HEK293 (cell line): Measurements from ENCODE around the gene PPP4C.
A peak's percentile ranks its signal among the peaks of the same experiment; 100 is the strongest.

Experiments used
- CTCF ChIA-PET: fragments of 350-600 bp; formaldehyde crosslinking; extraction: SDS; loops from one replicate; lab custom pipeline; 2021; ENCODE audit warnings: antibody characterized with exemption; lab: Yijun Ruan, JAX
- POLR2A ChIA-PET: fragments of 300-600 bp; formaldehyde crosslinking; extraction: SDS; loops from one replicate; lab custom pipeline; 2020; ENCODE audit warnings: antibody characterized with exemption, inconsistent platforms; lab: Yijun Ruan, JAX
- H3K27ac ChIP-seq: fragments of 200-500 bp; sonication (Bioruptor generic); 2 replicates; pipeline ENCODE4 v1.5.1; 2014; ENCODE audit warnings: low read depth, low read length, control low read depth, inconsistent platforms; ENCODE audit errors: extremely low read depth
- H3K36me3 ChIP-seq, 2 experiments: fragments of 200-500 bp in 1 of 2; sonication (Bioruptor generic) in 1 of 2; 1 replicate in 1 of 2; 2 replicates in 1 of 2; pipeline ENCODE4 v1.5.1; 2014 to 2017; ENCODE audit warnings: inconsistent platforms in 2 of 2, low read length in 2 of 2; ENCODE audit not compliant: control insufficient read depth in 2 of 2, insufficient read depth in 1 of 2
- H3K4me1 ChIP-seq: fragments of 200-500 bp; sonication (Bioruptor generic); 2 replicates; pipeline ENCODE4 v1.5.1; 2014; ENCODE audit warnings: mild to moderate bottlenecking, low read length, inconsistent platforms; ENCODE audit not compliant: control insufficient read depth, insufficient read depth
- H3K4me3 ChIP-seq: 2 replicates; pipeline ENCODE4 v1.5.1; 2011; ENCODE audit warnings: low read depth, mild to moderate bottlenecking, control low read depth, low read length, moderate library complexity
- H3K9me3 ChIP-seq: fragments of 200-500 bp; sonication (Bioruptor generic); 2 replicates; pipeline ENCODE4 v1.5.1; 2014; ENCODE audit warnings: low read depth, low read length, inconsistent platforms; ENCODE audit not compliant: control insufficient read depth, insufficient read depth
- GLI2 ChIP-seq: fragments of 450-650 bp; formaldehyde crosslinking; IDR thresholded peaks from 2 replicates; pipeline ENCODE4; 2017; ENCODE audit warnings: missing biosample characterization, missing genetic modification characterization, low read depth, borderline replicate concordance
- MZF1 ChIP-seq: fragments of 450-650 bp; formaldehyde crosslinking; IDR thresholded peaks from 2 replicates; pipeline ENCODE4 v1.5.1; 2017; ENCODE audit warnings: missing biosample characterization, missing genetic modification characterization, borderline replicate concordance
- PRDM10 ChIP-seq: fragments of 450-650 bp; formaldehyde crosslinking; IDR thresholded peaks from 2 replicates; pipeline ENCODE4 v1.5.1; 2016; ENCODE audit warnings: missing biosample characterization, missing genetic modification characterization
- SP3 ChIP-seq: fragments of 450-650 bp; formaldehyde crosslinking; IDR thresholded peaks from 2 replicates; pipeline ENCODE4 v1.5.1; 2016; ENCODE audit warnings: missing biosample characterization, missing genetic modification characterization
- ZBTB11 ChIP-seq: fragments of 450-650 bp; formaldehyde crosslinking; conservative IDR thresholded peaks from 2 replicates; pipeline ENCODE4 v1.5.1; 2016; ENCODE audit warnings: low read depth, missing biosample characterization, missing genetic modification characterization
- ZBTB26 ChIP-seq: fragments of 450-650 bp; formaldehyde crosslinking; optimal IDR thresholded peaks from 2 replicates; pipeline ENCODE3; 2016; ENCODE audit warnings: missing biosample characterization, mild to moderate bottlenecking, missing genetic modification characterization
- ZBTB49 ChIP-seq: fragments of 450-650 bp; formaldehyde crosslinking; IDR thresholded peaks from 2 replicates; pipeline ENCODE4 v1.5.1; 2016; ENCODE audit warnings: missing biosample characterization, missing genetic modification characterization, low read depth
- ZNF10 ChIP-seq: fragments of 450-650 bp; formaldehyde crosslinking; IDR thresholded peaks from 2 replicates; pipeline ENCODE4 v1.5.1; 2017; ENCODE audit warnings: missing biosample characterization, missing genetic modification characterization
- ZNF114 ChIP-seq: fragments of 450-650 bp; formaldehyde crosslinking; IDR thresholded peaks from 2 replicates; pipeline ENCODE4 v1.5.0; 2017; ENCODE audit warnings: missing biosample characterization, missing genetic modification characterization
- ZNF132 ChIP-seq: fragments of 450-650 bp; formaldehyde crosslinking; IDR thresholded peaks from 2 replicates; pipeline ENCODE4 v1.5.1; 2017; ENCODE audit warnings: missing biosample characterization, missing genetic modification characterization, borderline replicate concordance
- ZNF184 ChIP-seq: fragments of 450-650 bp; IDR thresholded peaks from 2 replicates; pipeline ENCODE4 v1.5.1; 2018; ENCODE audit warnings: missing biosample characterization, mild to moderate bottlenecking, missing genetic modification characterization
- ZNF214 ChIP-seq: fragments of 450-650 bp; formaldehyde crosslinking; IDR thresholded peaks from 2 replicates; pipeline ENCODE4 v1.5.1; 2017; ENCODE audit warnings: missing biosample characterization, mild to moderate bottlenecking, missing genetic modification characterization, borderline replicate concordance
- ZNF221 ChIP-seq: fragments of 450-650 bp; formaldehyde crosslinking; IDR thresholded peaks from 2 replicates; pipeline ENCODE4 v1.5.1; 2017; ENCODE audit warnings: missing biosample characterization, missing genetic modification characterization, borderline replicate concordance
- ZNF513 ChIP-seq: fragments of 450-650 bp; IDR thresholded peaks from 2 replicates; pipeline ENCODE4 v1.5.1; 2018; ENCODE audit warnings: missing biosample characterization, missing genetic modification characterization
- ZNF549 ChIP-seq: fragments of 450-650 bp; IDR thresholded peaks from 2 replicates; pipeline ENCODE4 v1.5.1; 2018; ENCODE audit warnings: missing biosample characterization, missing genetic modification characterization, mild to moderate bottlenecking, inconsistent platforms, moderate library complexity
- ZNF555 ChIP-seq: fragments of 450-650 bp; formaldehyde crosslinking; conservative IDR thresholded peaks from 2 replicates; pipeline ENCODE4 v1.5.1; 2017; ENCODE audit warnings: missing biosample characterization, mild to moderate bottlenecking, missing genetic modification characterization, inconsistent platforms
- ZNF558 ChIP-seq: fragments of 450-650 bp; formaldehyde crosslinking; IDR thresholded peaks from 2 replicates; pipeline ENCODE4 v1.5.1; 2016; ENCODE audit warnings: missing biosample characterization, missing genetic modification characterization
- ZNF610 ChIP-seq: fragments of 450-650 bp; formaldehyde crosslinking; IDR thresholded peaks from 2 replicates; pipeline ENCODE4 v1.5.1; 2016; ENCODE audit warnings: missing biosample characterization, missing genetic modification characterization, borderline replicate concordance
- ZNF670 ChIP-seq: fragments of 450-650 bp; formaldehyde crosslinking; IDR thresholded peaks from 2 replicates; pipeline ENCODE4 v1.5.1; 2016; ENCODE audit warnings: missing biosample characterization, missing genetic modification characterization, low read depth
- ZNF792 ChIP-seq: fragments of 450-650 bp; formaldehyde crosslinking; IDR thresholded peaks from 2 replicates; pipeline ENCODE4 v1.5.1; 2016; ENCODE audit warnings: missing biosample characterization, missing genetic modification characterization

PPP4C gene

GRCh38 chr16:30086291-30087140 lies 10.7 kb downstream of the PPP4C start (continued):
- TF ChIP-seq ZNF221 (tag by site-specific recombination) (no peak), ZNF114 (tag by site-specific recombination) (no peak), ZNF670 (tag by site-specific recombination) (no peak), ZNF555 (tag by site-specific recombination) (no peak), ZNF513 (peak; percentile 81)

GRCh38 chr16:30087181-30087898 lies 11.5 kb downstream of the PPP4C start:
- peaks cover 3 to 46% of the 10 kb centered on the region in 2 experiments; a peak in 2 of 3 replicates for H3K36me3 ChIP-seq
- no peaks in the 10 kb centered on the region for H3K9me3 ChIP-seq
- no peak overlapping the region for H3K27ac ChIP-seq
- CTCF ChIA-PET = interaction anchor here (0.7 kb wide), 2 partner anchors 343 to 452 kb away, joined by 3 to 4 read pairs; partner anchors contain the start of gene DCTPP1
- H3K4me1 ChIP-seq = no peaks in the 10 kb centered on the region
- POLR2A ChIA-PET = interaction anchor here (0.7 to 1.2 kb wide), 4 partner anchors 11 to 569 kb away, joined by 3 to 4 read pairs (median 4); no protein-coding TSS in a partner anchor
- H3K4me3 ChIP-seq = no peak overlapping the region
- TF ChIP-seq ZNF792 (tag by site-specific recombination) = no peak
- TF ChIP-seq ZNF132 (tag by site-specific recombination) = no peak
- TF ChIP-seq ZNF610 (tag by site-specific recombination) = no peak
- no peak for TF ChIP-seq ZNF558 (tag by site-specific recombination)
- TF ChIP-seq ZBTB11 (tag by site-specific recombination) = no peak
- no peak for TF ChIP-seq ZNF549 (tag by site-specific recombination)
- TF ChIP-seq PRDM10 = no peak
- TF ChIP-seq ZBTB49 = no peak
- TF ChIP-seq ZNF184 (tag by site-specific recombination) = no peak
- TF ChIP-seq GLI2 = no peak
- peak; percentile 24 for TF ChIP-seq ZBTB26 (tag by site-specific recombination)
- no peak for TF ChIP-seq SP3 (tag by site-specific recombination)
- TF ChIP-seq ZNF214 (tag by site-specific recombination) = no peak
- TF ChIP-seq ZNF10 (tag by site-specific recombination) = no peak
- no peak for TF ChIP-seq MZF1 (tag by site-specific recombination)
